ENCODE data around the gene VWA7.

GRCh38 chr6:31717499-31718222, 59.5 kb downstream of the VWA7 start:
- no peak for TF ChIP-seq POLR2A (IDR thresholded peaks at IDR 0.05)
- TF ChIP-seq, protein P1, sequence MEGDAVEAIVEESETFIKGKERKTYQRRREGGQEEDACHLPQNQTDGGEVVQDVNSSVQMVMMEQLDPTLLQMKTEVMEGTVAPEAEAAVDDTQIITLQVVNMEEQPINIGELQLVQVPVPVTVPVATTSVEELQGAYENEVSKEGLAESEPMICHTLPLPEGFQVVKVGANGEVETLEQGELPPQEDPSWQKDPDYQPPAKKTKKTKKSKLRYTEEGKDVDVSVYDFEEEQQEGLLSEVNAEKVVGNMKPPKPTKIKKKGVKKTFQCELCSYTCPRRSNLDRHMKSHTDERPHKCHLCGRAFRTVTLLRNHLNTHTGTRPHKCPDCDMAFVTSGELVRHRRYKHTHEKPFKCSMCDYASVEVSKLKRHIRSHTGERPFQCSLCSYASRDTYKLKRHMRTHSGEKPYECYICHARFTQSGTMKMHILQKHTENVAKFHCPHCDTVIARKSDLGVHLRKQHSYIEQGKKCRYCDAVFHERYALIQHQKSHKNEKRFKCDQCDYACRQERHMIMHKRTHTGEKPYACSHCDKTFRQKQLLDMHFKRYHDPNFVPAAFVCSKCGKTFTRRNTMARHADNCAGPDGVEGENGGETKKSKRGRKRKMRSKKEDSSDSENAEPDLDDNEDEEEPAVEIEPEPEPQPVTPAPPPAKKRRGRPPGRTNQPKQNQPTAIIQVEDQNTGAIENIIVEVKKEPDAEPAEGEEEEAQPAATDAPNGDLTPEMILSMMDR (IDR thresholded peaks at IDR 0.05), result no peak
